CD4-positive, alpha-beta T cell treated with Interleukin-17A for 1 hour (primary cell): ENCODE data around the gene TEP1.

Source experiments
- DNase-seq: peaks from one replicate; pipeline ENCODE4 v3.0.0-alpha.2; 2020

Gene TEP1

DNA sequence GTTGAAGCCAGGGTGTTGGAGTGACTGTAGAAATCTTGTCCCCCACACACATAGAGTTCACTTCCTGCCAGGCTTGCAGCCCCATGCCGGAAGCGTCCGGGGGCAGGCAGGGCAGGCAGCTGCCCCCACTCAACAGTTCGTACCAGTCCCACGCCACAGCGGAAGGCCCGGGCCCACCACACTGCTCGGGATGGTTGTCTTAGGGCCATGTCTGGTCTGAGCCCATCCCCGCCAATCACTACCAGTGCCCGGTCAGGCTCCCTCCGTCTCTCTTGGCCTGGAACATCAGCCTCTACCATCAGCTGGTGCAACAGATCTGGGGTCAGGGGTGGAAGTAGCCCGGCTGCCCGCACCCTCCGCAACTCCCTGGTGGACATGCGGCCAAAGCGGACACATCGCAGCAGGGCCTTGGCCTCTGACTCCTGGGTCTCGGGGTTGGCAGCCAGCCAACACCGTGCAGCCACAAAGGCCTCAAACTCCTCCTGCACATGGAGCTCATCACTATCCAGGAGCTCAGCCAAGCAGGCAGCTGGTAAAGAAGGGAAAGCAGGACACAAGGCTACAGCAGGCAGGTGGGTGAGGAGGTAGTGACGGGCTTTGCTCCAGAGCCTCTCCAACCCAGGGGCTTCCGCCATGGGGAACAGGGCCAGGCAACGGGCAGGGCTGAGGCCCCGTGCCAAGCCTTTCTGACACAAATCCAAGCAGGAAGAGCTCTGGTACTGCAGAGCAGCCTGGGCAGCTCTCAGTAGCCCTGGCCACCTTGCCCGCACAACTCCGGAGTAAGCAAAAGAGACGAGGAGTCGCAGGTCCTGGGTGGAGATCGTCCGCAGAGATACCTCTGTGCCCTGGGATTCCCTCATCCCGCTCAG is 16.7 kb upstream of the TEP1 start:
- no peak for DNase-seq

DNA sequence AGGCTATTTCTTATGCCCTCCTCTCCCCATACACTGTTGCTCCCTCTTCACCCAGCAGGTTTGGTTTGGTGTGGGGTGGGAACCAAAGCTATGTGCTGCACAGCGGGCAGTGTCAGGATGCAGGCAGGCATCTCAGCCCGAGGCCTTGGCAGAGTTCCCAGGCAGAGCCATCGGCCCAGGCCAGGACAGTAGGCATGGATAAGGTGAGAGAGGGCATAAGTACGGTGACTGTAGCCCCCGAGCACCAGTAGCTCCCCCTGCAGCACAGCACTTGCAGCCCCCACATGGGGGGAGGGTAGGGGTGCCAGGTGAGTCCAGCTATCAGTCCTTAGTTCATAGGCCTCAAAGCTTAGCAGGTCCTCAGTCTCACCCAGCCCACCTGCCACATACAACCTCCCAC is 15.5 kb upstream of the TEP1 start:
- no peak for DNase-seq

DNA sequence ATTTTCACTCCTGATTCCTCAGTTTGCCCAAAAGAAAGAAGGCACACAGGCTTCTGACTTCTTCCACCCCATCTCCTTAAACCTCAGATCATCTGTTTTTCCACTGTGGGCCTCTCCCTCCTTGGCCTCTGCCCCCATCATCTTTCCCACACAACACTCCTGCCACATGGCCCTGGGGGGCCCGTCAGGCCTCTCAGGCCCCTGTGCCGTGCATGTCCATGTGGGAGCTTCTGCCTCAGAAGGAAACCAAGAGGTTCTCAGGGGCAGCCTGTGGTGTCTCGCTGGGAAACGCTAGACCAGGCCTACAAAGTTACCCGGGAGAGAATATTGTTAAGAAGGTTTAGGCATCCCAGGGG is 14.7 kb upstream of the TEP1 start:
- DNase-seq = no peak

DNA sequence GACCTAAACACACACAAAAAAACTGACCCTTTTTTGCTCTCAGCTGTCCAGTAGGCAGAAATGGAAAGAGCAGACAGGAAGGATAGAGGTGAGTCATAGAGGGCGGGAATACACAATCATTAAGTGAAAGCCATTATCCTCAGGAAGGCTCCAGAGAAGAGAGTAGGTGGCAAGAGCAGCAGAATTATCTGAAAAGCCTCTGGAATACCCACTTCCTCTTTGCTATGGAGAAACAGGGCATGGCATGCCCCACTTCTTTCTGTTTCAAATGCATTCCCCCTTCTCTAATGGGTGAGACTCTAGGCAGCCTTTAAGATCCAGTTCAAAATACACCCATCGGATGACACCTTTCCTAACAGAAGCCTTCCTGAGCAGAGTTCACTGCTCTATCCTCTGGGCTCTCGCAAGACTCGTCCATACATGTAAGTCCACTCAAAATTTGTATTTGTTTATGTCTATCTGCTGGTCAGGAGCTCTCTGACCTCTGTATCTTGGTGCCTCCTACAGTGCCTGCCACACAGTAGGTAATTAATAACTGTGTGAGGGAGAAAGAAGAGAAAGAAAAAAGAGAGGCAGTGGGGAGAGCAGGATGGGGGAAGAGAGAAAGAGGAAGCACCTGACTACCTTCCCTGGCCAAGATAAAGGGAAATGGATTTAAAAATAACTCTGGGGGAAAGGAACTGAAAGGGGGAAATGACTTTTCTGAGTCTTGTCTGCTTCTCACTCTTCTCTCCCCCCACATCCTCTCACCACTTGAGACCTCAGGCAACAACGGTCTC is 14.1 kb upstream of the TEP1 start:
- no peak for DNase-seq

DNA sequence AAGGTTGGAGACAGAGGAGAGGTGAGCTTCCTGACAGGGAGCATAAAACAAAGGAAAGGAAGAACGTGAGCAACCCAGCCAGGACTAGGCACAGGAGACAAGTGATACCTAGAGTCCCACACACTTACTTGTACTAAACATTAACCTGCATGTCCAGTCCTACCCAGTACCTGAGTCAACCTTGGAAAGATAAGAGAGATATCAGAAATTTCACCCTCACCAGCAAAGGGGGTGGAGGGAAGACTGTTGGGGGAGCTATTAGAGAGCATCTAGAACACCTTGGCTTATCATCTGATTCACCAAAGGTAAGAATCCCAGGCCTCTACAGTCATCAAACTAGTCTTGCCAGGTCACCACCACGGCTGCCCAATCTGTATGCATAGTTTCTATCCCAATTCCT is 11.6 kb upstream of the TEP1 start:
- no peak for DNase-seq

DNA sequence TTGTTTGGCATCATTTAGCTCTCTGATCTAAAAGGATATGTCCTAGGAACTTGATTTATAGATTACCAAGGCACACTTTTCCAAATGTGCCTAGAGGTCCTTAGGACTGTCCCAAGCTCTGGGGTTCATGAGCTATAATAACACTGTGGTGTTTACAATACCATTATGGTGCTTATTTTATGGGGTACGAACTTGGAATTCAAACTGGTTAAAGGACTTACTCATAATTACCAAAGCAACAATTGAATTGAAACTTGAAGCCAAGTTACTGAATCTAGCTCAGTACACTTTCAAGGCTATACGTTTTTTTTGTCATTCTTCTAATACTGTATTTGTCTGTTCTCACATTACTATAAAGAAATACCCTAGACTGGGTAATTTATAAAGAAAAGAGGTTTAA is 9.6 kb upstream of the TEP1 start:
- DNase-seq = no peak

DNA sequence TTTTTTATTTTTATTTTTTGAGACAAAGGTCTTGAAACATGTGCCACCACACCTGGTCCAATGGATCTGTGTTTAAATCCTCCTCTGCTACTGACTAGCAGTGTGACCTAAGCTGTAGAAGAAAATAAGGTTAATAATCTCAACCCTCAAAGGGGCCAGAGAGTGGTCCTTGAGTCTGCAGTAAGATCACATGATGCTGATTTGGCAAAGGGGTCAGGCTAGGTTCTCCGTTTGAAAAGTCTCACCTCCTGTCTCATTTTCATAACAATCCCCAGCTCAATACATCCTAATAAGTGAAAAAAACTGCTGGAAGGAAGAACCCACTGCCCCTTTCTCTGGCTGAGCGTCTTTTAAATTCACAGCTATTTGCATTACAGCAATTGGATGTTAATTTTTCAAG is 8.0 kb upstream of the TEP1 start:
- DNase-seq = no peak

DNA sequence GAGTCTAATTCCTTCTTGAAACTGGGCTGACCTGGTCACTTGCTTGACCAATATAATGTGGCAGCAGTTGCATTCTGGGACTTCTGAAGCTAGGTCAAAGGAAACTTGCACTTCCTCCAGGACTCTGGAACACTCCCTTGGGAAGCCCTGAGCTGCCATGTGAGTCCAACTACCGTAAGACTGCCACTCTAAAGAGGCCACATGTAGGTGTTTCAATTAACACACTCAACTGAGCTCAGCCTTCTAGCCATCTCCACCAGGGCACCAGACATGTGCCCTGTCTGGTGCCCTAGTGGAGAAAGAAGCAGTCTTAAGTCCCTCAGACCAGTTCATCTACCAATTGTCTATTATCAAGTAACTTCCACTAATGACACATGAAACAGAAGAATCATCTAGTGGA is 6.1 kb upstream of the TEP1 start:
- DNase-seq = no peak

DNA sequence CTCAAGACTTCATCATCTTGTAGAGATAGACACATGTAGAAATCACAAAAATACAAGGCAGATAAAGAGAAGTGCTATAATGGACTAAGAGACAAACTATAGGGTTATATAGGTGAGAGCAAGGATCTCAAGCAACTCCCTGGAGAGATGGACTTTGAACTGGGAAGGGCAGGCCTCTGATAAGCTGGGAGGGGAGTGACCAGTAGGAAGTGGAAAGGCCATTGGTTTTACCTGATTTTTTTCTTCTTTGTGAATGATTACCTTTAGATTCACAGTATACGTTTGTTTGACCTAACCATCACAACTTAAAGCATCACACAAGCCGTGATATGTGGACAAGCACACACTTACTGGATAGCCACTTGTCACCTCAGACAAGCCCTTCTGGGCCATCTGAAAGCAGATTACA is 5.2 kb upstream of the TEP1 start:
- DNase-seq = no peak

DNA sequence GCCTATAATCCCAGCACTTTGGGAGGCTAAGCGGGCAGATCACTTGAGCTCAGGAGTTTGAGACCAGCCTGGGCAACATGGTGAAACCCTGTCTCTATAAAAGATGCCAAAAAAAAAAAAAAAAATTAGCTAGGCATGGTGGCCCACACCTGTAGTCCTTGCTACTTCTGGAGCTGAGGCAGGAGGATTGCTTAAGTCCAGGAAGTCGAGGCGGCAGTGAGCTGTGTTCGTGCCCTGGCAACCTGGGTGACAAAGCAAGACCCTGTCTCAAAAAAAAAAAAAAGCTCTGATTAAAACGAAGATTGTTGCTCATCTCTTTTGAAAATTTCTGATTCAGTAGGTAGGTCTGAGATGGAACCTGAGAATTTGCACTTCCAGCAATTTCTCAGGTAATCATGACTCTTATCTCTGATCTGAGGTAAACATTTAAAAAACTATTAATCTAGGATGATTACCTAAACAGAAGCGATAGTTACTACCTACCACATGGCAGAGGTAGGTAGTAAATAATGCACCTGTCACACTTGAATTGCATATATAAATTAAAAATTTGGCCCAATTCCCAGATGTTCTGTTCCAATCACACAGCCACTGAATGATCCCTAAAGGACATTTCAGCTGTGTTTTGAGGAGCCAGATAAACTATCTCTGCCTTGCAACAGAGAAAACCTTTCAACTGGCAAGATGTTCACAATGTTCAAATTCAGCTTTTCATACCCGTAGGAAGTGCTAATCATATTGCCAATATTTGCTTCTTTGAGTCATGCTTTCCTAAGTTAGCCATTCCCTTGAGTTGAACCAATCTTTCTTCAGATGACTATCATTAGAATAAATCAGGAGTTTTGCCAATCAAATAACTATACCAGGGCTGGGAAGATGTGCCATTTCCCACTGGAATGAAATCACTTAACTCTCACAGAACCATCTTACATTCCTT is 4.2 kb upstream of the TEP1 start:
- no peak for DNase-seq

DNA sequence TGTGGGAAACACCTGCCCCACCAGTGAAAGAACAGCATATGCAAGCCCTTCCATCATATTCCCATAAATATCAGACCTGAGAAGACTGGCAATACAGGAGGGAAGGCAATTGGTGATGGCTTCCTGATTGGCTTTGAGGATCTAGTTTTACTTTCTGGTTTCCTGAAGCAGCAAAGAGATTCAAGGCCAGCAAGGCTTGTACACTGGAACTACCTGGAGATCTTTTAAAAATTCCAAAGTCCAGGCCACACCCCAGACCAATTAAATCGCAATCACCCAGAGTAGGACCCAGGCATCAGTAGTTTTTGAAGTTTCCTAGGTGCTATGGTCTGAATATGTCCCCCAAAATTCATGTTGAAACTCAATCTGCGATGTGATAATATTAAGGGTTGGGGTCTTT is 2.9 kb upstream of the TEP1 start:
- DNase-seq = no peak

DNA sequence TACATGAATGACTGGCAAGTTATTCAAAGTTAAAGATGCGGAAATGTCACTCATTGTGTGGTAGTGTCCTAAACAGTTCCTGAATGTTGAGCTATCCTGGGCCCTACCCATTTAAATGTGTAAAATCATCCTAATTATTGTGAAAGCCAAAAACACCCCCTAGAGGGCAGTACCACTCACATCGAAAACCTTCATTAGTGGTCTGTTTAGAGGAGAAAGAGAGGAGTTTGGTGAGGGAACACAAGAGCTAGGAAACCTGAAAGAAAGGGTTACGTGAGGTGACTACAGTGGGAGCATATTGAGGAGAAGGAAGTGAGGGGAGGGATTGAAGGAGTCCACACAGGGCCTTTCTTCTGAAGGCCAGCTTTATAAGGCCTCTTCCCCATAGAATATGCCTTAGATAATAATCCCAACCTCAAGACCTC is 2.5 kb upstream of the TEP1 start:
- DNase-seq = peak; percentile 73

DNA sequence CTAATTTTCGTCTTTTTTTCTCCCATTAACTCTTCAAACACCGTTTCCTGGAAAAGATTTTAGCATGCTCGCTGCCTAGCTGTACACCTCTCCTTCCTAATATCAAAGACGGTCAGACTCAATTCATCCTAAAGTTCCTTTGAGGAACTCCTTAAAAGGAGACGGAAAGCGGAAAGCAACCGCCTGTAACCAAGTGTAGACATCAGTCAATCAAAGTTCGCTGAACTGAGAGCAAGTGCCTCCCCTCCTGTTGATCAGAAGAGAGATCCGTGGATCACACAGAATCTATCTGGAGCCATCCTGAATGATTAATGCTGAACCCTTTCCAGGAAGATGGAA is 412 bp upstream of the TEP1 start:
- peak; percentile 48 for DNase-seq

DNA sequence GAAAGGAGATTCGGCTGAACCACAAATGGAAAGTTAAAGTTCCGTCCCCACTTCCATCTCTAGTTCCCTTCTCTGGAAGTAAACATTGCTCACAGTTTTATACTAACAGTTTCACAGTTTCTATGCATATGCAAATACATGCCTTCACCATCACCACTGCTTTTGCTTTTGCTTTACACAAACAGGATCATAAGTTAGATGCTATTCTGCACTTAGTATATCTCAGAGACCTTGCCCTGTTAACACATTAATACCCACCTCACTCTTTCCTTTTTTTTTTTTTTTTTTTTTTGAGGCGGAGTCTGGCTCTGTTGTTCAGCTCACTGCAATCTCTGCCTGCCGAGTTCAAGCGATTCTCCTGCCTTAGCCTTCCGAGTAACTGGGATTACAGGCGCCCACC is 890 bp downstream of the TEP1 start:
- peak; percentile 52 for DNase-seq

DNA sequence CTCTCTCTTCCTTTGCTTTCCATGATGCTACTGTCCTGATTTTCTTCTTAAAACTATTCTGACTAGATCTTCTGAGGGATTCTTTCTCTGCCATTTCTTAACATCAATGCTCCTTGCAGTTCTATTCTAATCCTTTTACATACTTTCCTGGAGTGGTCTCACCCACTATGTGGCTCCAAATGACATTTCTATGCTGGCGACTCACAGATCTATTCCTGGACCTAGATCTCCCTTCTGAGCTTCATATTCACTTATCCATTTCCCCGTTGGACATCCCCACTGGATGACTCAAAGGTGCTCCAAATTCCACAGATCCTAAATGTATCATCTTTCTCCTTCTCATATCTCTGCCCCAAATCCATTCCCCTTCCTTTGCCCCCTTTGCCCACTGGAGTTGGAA is 4.1 kb downstream of the TEP1 start:
- no peak for DNase-seq

DNA sequence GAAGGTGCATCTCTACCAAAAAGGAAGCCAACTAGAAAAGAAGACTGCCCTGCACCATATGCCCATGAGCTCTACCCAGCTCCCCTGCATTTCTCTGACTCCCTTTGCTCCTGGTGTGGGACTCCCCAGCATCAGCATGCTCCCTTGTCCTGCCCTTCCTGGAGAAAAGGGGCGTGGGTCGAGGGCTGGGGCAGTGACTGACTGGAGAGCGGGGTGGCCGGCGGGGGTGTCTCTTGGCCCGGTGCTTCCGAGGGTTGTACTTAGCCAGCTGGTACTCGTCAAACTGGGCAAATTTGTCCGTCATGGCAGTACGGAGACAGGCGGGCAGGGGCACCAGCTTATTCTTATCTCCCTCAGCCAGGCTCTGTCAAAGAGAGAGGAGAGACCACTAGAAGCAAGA is 9.8 kb downstream of the TEP1 start:
- no peak for DNase-seq

DNA sequence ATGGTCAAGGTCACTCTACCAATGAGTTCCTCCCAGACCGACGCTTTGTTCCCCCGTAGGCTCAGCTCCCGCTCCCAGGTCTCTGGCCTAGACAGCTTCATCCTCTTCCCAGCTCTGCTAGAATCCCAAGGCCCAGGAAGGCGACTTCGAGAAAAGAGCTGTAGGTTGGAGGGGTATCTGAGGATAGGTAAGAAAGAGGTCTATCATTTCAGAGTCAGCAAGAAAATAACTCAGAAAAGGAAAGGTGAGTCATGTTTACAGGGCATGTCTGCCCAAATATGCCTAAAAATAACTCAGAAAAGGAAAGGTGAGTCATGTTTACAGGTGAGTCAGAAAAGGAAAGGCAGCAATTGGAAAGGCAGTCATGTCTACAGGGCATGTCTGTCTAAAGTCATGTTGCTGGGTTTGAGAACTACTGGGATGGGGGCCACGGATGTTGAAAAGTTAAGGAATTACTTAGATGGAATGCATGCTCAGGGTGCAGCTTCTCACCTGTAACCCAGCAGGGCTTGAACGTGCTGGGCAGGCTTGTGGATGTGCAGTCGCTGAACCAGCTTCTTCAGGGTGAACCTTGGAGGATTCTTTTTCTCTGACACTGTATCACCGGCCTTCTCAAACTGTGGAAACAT is 12.2 kb downstream of the TEP1 start:
- no peak for DNase-seq

DNA sequence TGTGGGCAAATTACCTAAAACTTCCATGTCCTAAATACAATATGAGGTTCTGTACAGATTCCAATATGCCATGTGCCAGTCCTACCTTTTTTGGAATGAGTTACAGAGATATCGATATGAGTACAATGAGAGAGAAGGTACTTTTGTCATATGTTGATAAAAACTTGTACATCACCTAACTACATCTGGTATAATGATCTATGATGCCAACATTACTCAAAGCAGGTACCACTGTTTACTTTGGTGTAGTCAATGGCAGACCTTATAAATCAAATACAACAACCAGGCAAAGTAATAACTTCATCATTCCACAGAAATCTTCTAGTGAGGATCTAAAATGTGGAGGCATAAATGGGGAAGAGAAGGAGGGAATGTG is 12.7 kb downstream of the TEP1 start:
- no peak for DNase-seq

DNA sequence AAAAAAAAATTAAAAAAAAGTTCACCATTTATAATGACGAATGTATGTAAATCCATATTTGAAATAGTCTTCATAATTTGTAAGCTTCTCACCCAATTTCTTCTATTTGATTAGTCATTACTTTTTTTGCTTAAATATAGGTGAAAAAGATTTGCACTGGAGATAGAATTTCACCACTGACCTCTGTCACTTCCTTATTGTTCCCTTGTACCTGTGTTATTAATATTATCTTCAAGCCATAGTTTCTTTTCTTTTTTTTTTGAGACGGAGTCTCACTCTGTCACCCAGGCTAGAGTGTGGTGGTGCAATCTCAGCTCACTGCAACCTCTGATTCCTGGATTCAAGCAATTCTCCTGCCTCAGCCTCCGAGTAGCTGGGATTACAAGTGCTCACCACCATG is 15.8 kb downstream of the TEP1 start:
- no peak for DNase-seq

DNA sequence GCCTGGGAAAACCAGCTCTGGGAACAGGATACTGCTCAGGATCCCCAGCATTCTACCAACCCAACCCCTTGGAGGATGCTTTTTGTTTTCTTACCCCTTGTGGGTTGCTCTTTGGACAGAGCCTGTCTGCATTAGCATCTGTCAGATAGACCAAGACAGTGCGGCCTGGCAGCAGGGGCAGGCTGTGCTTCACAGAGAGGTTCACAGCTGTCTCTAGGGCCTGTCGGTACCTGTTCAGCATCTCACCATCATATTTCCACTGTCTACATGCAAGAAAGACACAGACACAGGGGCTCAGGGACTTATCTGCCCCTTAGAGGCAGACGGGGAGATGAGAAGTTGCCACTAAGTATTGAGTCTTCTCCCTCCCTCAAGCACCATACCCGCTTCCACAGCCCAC is 21.8 kb downstream of the TEP1 start:
- no peak for DNase-seq

DNA sequence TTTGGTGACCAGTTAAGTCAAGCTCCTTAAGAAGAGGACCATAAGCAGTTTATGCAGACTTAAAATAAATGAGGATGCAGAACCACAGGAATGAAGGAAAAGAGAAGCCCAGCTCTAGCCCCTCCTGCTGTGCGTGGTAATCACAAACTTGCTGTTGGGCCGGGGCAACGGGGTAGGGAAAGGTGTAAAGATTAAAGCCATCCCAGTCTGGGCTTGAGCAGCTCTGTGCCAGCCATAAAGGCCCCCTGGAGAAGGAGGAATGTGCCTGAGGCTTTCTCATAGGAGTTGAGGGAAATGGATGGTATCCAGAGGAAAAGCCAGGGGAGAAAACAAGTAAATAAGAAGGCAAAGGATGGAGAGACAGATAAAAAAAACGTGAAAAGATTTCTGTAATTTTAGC is 25.1 kb downstream of the TEP1 start:
- DNase-seq = no peak

DNA sequence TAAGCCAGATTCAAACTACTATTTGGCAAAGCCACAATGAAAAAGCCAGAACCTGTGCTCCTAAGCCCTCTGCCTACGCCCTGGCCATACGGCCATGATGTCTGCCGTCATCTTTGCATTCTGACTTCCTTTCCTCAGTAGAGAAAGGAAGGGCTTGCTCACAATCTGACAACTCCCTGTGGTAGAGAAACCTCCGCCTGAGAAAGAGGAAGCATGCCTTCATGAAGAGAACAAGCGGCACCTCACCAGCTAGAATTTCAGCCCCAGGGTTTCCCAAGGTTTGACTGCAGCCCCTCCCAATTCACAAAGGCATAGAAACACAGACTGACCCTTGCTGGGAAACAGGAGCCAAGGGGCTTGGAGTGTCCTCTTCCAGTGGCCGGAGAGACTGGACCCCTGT is 25.7 kb downstream of the TEP1 start:
- DNase-seq = peak; percentile 14

DNA sequence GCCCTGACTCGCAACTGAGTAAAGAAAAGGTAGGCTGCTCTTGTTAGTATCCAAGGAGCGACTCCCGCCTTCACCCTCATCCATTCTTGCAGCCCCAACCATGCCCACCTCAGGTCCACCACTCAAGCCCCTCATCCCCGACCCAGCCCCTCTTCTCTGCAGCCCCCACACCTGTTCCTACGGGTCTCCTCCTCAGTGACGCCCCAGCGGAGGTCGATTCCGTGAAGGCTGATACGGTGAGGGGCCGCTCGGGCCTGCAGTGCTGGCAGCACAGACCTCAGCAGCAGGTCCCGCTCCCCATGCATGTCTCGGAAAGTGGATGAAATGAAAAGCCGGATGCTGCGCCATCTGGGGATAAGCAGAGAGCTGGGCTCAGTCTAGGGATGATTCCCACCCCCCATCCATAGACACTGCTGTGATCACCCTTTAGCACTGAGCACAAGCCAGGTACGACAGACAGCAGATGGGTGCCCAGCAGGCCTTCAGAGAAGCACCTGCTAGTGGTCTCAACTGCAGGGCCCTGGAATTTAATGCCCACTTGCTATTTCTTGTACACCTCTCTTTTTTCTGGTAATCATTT is 26.9 kb downstream of the TEP1 start:
- DNase-seq = no peak
